ENCODE data around the gene CUX1.
"Not testable (repeated sequence)": the region's sequence is repeated elsewhere in the genome, so short reads cannot be mapped to it uniquely, and the experiment has no call there.

The CUX1 gene

DNA sequence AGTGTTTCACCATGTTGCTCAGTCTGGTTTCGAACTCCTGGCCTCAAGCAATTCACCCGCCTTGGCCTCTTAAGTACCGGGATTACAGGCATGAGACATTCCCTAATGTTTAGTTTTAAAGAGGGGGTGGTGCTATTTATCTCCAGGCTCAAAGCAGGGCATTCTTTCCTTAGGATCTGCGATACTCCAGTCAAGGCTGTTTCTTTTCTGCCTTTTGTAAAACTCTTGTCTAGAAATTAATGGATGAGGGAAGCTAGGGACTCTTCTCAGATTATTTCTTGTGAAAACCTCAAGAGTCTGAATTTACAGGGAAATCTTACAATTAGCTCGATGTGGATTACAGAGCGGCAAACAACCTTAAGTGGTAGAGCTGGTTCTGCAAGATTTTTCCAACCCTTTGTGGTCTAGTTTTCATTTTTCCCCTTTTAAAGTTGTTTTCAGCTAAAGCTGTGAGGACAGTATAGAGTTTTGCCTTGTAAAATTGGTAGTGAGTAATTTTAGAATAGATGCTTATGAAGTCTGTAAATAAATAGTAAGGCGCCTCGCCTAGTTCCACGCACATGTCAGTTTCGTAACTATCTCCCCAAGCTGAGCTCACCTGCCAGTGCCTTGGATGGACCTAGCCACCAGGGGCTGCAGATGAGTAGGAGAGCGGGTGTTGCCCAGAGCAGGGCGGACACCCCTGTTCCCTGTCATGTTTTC, 53.1 kb downstream of the CUX1 start:
- ATAC-seq (replicated peaks) = peak; percentile 44 to 47
- Mint-ChIP-seq H3K27ac (peak overlapping the region; percentile 22), H3K4me3 (no peak overlapping the region), H3K4me1 (peaks cover 27 to 51% of the 10 kb centered on the region in 2 donors), H3K27me3 (no peaks in the 10 kb centered on the region), H3K36me3 (peaks cover 3 to 5% of the 10 kb centered on the region in 2 donors), H3K9me3 (no peaks in the 10 kb centered on the region)
- no peak for DNase-seq

DNA sequence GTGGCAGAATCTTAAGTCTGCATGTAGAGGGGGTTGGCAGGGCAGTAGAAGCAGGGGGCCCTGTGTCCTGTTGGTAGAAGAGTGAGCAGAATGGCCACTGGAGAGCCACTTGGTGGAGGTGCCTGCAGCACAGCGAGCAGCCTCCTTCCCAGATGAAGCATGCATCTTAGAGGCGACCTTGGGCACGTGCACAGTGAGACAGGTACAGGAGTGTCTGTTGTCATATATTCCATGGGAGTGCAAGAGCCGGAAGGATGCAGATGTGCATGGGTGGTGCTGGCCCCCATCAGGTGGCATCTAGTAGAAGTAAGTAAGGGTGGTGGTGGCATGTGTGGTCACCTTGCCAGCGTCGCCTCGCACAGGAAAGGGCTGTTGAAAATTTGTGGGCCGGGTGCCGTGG, 53.9 kb downstream of the CUX1 start:
- DNase-seq = no peak
- H3K36me3 Mint-ChIP-seq = peaks cover 2 to 3% of the 10 kb centered on the region in 2 donors
- no peaks in the 10 kb centered on the region for H3K27me3 Mint-ChIP-seq
- H3K4me1 Mint-ChIP-seq = peaks cover 24 to 48% of the 10 kb centered on the region in 2 donors
- no peak overlapping the region for H3K27ac Mint-ChIP-seq
- no peaks in the 10 kb centered on the region for H3K9me3 Mint-ChIP-seq
- no peak overlapping the region for H3K4me3 Mint-ChIP-seq
- no peak for ATAC-seq (replicated peaks)

DNA sequence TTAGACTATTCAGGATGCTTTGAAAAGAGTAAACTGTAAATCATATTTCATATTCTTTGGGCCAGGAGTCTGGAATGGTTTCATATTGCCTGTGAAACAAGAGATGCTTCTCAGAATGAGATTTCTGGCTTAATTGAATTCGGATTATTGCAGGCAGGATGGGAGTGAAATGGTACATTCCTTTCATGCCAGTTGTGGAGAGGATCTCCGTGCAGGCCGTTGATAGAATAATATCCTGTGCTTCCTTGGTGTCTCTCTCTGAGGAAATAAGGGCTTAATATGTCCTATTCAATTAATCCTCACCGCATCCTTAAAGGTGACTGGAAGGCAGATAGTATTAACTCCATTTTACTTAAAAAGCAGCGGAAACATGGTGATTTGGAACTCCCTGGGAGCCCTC, 56.6 kb downstream of the CUX1 start:
- Mint-ChIP-seq H3K9me3 (no peaks in the 10 kb centered on the region), H3K36me3 (peaks cover 2 to 3% of the 10 kb centered on the region in 2 donors), H3K4me1 (peaks cover 14 to 37% of the 10 kb centered on the region in 2 donors), H3K27me3 (no peaks in the 10 kb centered on the region), H3K4me3 (no peak overlapping the region), H3K27ac (no peak overlapping the region)
- DNase-seq (no peak), ATAC-seq (replicated peaks) (no peak)

DNA sequence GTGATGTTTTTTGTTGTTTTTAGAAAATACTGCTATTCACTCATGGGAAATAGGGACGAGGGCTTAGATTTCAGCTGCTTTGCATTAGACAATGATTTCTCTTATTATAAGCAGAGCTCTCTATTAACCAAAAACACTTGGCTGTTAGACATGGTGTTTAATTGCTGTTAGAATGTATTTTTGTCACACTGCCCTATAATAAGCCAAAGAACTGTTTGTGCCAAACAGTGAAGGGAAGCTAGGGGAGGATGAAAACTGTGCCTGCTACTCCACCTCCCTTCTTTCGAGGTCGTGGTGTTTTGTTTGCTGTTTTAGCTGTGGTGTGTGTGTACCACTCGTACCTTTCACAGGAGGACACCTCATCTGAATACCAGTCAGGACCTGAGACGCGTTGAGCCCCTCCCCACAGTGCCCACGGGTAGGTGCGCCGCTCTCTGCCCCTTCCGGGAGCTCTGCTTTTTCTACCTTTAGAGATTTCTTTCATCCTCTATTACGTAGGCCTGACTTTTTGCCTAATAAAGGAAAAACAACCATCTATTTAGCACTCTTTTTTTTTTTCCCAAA, 57.9 kb downstream of the CUX1 start:
- H3K4me3 Mint-ChIP-seq = no peak overlapping the region
- H3K9me3 Mint-ChIP-seq = no peaks in the 10 kb centered on the region
- no peak for ATAC-seq (replicated peaks)
- H3K27me3 Mint-ChIP-seq = no peaks in the 10 kb centered on the region
- no peak overlapping the region for H3K27ac Mint-ChIP-seq
- H3K36me3 Mint-ChIP-seq = peaks cover 0 to 2% of the 10 kb centered on the region in 2 donors
- DNase-seq = no peak
- peaks cover 12 to 37% of the 10 kb centered on the region in 2 donors for H3K4me1 Mint-ChIP-seq

DNA sequence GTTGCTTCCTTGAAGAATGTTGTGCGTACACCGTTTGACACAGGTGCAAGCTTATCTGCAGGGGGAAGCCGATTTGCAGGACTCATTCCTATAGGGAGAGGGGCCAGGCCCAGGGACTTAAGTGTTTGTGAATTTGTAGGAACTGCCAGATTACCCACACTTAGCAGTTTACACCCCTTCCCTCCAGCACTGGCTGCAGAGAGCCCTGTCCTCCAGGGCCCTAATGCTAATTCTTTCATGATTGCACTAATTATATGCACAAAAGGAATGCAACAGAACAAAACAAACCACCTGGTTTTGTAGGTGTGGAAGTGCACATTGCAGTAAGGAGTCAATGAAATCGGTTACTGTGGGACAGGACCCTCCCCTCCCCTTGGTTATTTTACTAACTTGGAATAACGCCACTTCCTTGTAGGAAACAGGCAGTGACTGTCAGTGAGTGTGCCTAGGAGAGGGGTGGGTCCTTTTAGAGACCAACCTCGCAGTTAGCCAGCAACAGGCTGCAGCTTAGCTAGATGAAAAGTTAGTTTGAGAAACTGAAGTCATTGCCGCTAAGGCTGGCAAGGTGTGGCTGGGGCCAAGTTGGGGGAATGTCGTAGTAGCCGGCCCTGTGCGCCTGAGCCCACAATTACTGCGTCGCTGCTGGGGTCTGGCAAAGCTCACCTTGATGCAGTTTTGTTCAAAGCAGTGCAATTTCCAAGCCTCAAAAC, 60.6 kb downstream of the CUX1 start:
- H3K36me3 Mint-ChIP-seq = no peaks in the 10 kb centered on the region
- H3K4me1 Mint-ChIP-seq = peaks cover 23 to 47% of the 10 kb centered on the region in 2 donors
- no peaks in the 10 kb centered on the region for H3K27me3 Mint-ChIP-seq
- H3K9me3 Mint-ChIP-seq = no peaks in the 10 kb centered on the region
- no peak for DNase-seq
- H3K4me3 Mint-ChIP-seq = no peak overlapping the region
- no peak for ATAC-seq (replicated peaks)
- H3K27ac Mint-ChIP-seq = no peak overlapping the region

DNA sequence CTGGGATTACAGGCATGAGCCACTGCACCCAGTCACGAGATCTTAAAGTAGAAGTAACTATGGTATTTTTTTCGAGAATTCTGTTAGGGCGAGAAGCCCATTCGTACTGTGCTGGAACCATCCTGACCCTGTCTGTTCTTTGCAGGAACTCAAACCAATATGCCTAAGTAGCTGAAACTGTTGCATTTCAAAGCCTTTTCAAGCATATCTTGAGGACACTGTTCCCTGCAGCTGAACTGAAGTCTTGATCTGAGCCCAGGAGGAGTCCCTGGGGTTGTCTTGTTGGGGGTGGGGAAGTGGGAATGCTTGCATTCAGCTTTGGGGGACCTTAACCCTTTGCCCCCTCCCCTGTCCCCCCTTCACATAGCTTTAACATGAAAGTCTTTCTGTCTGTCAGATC, 61.5 kb downstream of the CUX1 start:
- peaks cover 23 to 47% of the 10 kb centered on the region in 2 donors for H3K4me1 Mint-ChIP-seq
- H3K27me3 Mint-ChIP-seq = no peaks in the 10 kb centered on the region
- H3K27ac Mint-ChIP-seq = no peak overlapping the region

DNA sequence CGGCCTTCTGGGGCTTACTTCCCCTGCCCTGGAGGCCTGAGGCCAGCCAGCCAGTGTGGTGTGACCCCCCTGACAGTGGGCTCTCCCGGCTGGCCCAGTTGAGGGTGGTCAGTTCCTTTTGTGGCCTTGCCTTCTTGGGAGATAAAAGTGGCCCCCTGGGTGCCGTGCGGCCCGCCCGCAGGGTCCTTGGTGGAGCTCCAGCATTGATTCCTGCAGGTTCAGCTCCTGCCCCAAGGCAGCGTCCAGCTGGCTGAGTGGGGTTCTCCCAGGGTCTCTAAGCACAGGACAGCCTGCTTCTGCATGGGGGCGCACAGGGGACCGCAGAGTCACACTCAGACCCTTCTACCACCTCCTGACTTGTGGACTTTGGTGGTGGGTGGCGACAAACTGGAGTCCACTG, 62.1 kb downstream of the CUX1 start:
- H3K9me3 Mint-ChIP-seq = no peaks in the 10 kb centered on the region
- H3K27ac Mint-ChIP-seq = peak overlapping the region; percentile 47
- no peaks in the 10 kb centered on the region for H3K36me3 Mint-ChIP-seq
- H3K4me1 Mint-ChIP-seq = peaks cover 28 to 53% of the 10 kb centered on the region in 2 donors
- no peak for DNase-seq
- H3K27me3 Mint-ChIP-seq = no peaks in the 10 kb centered on the region
- no peak for ATAC-seq (replicated peaks)
- H3K4me3 Mint-ChIP-seq = no peak overlapping the region

More for the DNA sequence above, 61.5 kb downstream of the CUX1 start:
- H3K4me3 Mint-ChIP-seq = no peak overlapping the region
- H3K9me3 Mint-ChIP-seq = no peaks in the 10 kb centered on the region
- H3K36me3 Mint-ChIP-seq = no peaks in the 10 kb centered on the region
- DNase-seq (no peak), ATAC-seq (replicated peaks) (no peak)

DNA sequence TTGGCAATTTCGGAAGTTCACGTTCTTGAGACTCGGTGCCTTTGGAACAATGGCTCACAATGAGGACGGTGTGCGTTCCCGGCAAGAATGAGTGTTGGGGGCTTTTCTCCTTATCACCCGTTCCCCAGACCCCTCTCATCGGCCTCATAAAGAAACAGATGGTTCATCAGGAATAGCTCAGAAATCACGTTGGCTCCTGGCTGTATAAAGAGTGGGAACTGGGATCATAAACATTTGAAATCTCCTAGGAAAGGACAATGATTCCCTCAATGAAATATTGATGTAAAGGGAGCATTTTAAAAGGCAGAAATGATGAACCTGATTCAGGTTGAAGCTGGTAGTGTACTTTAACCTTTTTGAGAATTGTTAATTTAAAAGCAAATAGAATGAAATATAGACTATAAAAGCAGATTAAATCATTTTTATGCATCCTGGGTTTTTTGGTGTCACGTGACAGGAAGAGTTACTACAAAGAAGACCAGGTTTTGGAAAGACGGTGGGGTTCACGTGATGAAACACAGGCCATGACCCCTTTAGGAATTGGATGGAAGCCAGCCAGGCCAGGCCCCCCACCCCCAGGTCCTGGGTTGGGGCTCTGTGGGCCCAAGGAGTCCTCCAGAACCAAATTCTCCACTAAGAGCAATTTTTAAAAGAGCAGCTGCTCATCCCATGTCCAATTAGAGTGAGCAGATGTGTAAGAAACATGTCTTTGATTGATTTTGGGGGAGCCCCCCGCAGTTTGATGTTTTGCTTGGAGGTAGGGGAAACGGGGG, 63.0 kb downstream of the CUX1 start:
- peaks cover 36 to 57% of the 10 kb centered on the region in 2 donors for H3K4me1 Mint-ChIP-seq
- peak overlapping the region; percentile 22 for H3K27ac Mint-ChIP-seq
- H3K36me3 Mint-ChIP-seq = no peaks in the 10 kb centered on the region
- ATAC-seq (replicated peaks) = no peak
- H3K4me3 Mint-ChIP-seq = no peak overlapping the region
- DNase-seq = no peak
- H3K9me3 Mint-ChIP-seq = no peaks in the 10 kb centered on the region
- H3K27me3 Mint-ChIP-seq = no peaks in the 10 kb centered on the region

DNA sequence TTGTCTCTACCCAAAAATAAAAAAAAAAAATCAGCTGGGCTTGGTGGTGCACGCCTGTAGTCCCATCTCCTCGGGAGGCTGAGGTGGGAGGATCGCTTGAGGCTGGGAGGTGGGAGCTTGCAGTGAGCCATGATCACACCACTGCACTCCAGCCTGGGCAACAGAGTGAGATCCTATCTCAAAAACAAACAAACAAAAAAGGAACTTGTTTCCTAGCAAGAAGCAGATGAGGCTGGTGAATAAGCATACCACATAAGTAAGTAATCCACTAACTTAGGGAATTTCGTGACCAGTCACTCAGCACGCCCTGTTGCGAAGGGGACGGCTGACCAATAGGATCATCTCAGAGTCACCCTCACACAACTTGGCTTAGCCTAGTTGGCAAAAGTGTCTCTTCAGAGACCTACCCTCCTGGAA, 64.6 kb downstream of the CUX1 start:
- DNase-seq (no peak), ATAC-seq (replicated peaks) (no peak)
- no peaks in the 10 kb centered on the region for H3K27me3 Mint-ChIP-seq
- no peak overlapping the region for H3K4me3 Mint-ChIP-seq
- no peaks in the 10 kb centered on the region for H3K9me3 Mint-ChIP-seq
- no peaks in the 10 kb centered on the region for H3K36me3 Mint-ChIP-seq
- peaks cover 45 to 73% of the 10 kb centered on the region in 2 donors for H3K4me1 Mint-ChIP-seq
- H3K27ac Mint-ChIP-seq = peak overlapping the region; percentile 37

DNA sequence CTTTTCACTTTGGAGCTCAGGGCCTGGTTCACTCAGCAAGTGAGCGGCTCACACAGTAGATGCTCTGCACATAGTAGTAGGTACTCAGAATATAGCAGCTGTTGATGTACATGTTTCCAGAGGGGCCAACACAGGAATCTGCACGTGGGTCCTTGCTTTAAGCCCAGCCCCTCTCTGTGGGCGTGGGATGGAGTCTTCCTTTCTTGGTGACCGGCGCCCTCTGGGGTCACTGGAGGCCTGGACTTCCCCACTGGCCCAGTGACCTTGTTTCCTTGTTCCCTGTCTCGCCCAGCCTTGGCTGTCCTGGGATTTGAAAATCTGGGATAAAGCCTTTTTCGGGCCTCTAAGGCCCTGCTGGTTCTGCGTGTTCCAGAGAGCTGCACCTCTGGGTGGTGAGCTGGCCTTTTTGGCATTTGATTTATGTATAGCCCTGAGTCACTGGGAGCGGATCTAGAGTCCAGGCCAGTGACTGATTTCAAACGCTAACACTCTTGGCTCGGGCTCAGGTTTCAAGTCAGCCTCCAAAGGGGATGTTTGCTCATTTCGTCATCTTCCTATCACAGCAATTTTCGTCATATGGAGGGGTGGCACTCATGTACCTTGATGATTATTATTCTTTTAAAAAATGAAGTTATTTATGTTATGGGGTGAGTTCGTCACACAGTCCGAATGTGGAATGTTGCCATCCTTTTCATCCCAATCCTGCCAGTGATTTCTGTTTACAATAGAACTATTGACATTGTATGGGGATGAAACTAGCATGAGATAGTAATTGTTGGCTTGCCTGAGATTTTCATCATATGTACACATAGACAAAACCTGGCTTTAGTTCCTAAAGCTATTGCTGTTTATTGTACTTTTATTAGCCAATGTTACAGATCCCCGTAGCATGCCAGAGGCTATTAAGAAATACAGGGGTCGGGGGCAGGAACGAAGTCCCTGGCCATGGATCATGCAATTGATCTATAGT, 65.5 kb downstream of the CUX1 start:
- H3K4me1 Mint-ChIP-seq = peaks cover 45 to 81% of the 10 kb centered on the region in 2 donors
- H3K27me3 Mint-ChIP-seq = no peaks in the 10 kb centered on the region
- ATAC-seq (replicated peaks) (no peak), DNase-seq (no peak)
- no peak overlapping the region for H3K27ac Mint-ChIP-seq
- no peak overlapping the region for H3K4me3 Mint-ChIP-seq
- peaks cover 0 to 4% of the 10 kb centered on the region in 2 donors for H3K36me3 Mint-ChIP-seq
- H3K9me3 Mint-ChIP-seq = no peaks in the 10 kb centered on the region

DNA sequence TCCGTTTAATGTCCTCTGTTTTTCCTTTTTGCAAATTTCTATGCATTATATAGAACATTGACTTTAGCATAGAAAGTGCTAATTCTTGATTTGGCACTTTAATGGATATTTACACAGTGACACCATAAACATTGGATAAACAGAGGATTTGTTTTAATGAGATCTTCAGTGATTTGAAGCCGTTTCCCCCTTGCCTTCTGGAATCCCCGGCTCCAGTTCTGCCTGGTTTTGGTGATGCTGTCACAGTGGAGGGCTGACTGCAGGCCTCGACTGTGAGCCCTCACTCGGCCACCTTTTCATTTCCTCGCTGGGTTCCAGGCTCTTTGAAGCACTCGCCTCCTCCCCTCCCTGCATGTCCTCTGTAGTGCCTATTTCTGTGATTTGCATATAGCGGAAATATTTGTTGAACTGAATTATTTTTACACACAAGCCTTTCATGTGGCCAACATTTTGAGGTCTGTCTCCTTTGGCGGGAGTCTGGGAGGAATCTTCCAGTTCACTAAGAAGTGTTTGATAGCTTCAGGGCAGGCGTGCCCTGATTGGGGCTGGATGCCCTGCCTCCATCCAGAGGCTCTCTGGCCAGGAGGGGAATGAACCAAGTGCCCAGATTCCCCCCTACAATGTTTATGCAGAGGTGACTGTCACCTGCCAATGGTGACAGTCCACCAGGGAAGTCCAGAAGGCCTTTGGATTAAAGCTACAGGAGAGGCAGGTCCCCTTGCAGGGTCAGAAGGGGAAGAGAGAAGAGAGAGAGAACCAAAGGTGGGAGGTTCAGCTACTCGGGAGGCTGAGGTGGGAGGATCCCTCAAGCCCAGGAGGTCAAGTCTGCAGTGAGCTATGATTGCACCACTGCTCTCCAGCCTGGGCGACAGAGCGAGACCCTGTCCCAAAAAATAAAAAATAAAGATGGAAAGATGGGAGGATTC, 67.5 kb downstream of the CUX1 start:
- ATAC-seq (replicated peaks) (peak; percentile 78 to 83), DNase-seq (no peak)
- Mint-ChIP-seq H3K4me1 (peaks cover 44 to 79% of the 10 kb centered on the region in 2 donors), H3K27me3 (no peaks in the 10 kb centered on the region), H3K36me3 (peaks cover 0 to 9% of the 10 kb centered on the region in 2 donors), H3K9me3 (no peaks in the 10 kb centered on the region), H3K4me3 (peak overlapping the region; percentile 39 to 40), H3K27ac (peak overlapping the region; percentile 59)

DNA sequence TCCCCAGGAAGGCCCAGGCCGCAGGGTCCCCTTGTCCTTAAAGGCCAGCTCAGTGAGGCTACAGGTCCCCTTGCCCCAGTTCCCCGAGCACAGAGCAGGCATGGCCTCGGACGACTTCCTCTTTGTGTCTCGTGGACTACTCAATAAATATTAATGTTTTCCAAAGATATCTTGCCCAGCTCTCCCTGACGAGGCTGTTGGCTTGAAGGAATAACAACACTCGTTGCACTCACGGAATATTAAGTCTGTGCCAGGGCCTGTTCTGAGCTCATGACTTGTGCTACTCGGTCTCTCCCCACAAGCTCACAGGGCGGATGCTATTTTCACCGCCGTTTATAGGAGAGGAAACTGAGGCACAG, 68.2 kb downstream of the CUX1 start:
- no peaks in the 10 kb centered on the region for H3K9me3 Mint-ChIP-seq

DNA sequence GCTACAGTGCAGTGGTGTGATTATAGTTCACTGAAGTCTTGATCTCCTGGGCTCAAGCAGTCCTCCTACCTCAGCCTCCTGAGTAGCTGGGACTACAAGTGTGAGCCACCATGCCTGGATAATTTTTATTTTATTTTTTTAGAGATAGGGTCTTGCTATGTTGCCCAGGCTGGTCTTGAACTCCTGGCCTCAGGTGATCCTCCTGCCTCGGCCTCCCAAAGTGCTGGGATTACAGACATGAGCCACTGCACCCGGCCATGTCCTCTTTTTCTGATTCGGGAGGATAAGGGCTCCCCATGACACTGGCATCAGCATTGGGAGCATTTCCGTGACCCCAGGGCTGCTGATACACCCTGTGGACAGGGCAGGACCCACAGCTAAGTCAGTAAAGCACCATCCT, 69.9 kb downstream of the CUX1 start:
- not testable (repeated sequence) for ATAC-seq (replicated peaks); H3K36me3 Mint-ChIP-seq; H3K27me3 Mint-ChIP-seq; H3K4me3 Mint-ChIP-seq; H3K9me3 Mint-ChIP-seq; H3K27ac Mint-ChIP-seq; DNase-seq
- peaks cover 34 to 61% of the 10 kb centered on the region in 2 donors for H3K4me1 Mint-ChIP-seq

More for the DNA sequence above, 68.2 kb downstream of the CUX1 start:
- Mint-ChIP-seq H3K27ac (no peak overlapping the region), H3K27me3 (no peaks in the 10 kb centered on the region), H3K4me3 (no peak overlapping the region), H3K4me1 (peaks cover 42 to 75% of the 10 kb centered on the region in 2 donors), H3K36me3 (peaks cover 0 to 9% of the 10 kb centered on the region in 2 donors)
- DNase-seq = no peak
- peak; percentile 28 to 48 for ATAC-seq (replicated peaks)

Data from stimulated activated naive B cell treated with anti-CD40 and anti-IgM and Interleukin-4, amounts not matched to agents 10 μg/mL and 1 μg/mL and 100 μg/mL, for 72 hours (primary cell).